DND-41 (cell line): ENCODE data around the gene CHMP6.

Experiments used
- ATAC-seq: fragments of 200-7000 bp; cut with Tn5 transposase; 3 replicates; pipeline ENCODE4 v1.9.1; 2021; ENCODE audit warnings: low read depth; ENCODE audit not compliant: insufficient read depth
- DNase-seq: peaks from one replicate; pipeline ENCODE4 v3.0.0-alpha.2; 2020
- H2AFZ ChIP-seq: 2 replicates; pipeline ENCODE4 v1.6.0; 2012; ENCODE audit warnings: low read depth, low read length
- H3K27ac ChIP-seq: 2 replicates; pipeline ENCODE4 v1.5.1; 2012; ENCODE audit warnings: low read length, inconsistent platforms
- H3K27me3 ChIP-seq: fragments of 200-600 bp; sonication (generic); 2 replicates; pipeline ENCODE4 v1.6.0; 2012; ENCODE audit warnings: low read length, mild to moderate bottlenecking, inconsistent platforms; ENCODE audit not compliant: insufficient read depth, poor library complexity
- H3K36me3 ChIP-seq: 2 replicates; pipeline ENCODE4 v1.5.1; 2012; ENCODE audit warnings: low read length, inconsistent platforms; ENCODE audit not compliant: insufficient read depth
- H3K4me1 ChIP-seq: 2 replicates; pipeline ENCODE4 v1.5.1; 2012; ENCODE audit warnings: mild to moderate bottlenecking, low read length; ENCODE audit not compliant: insufficient read depth
- H3K4me2 ChIP-seq: 2 replicates; pipeline ENCODE4 v1.6.0; 2012; ENCODE audit warnings: mild to moderate bottlenecking, moderate library complexity, low read length, inconsistent platforms; ENCODE audit not compliant: insufficient read depth
- H3K4me3 ChIP-seq, 2 experiments: fragments of 200-600 bp in 1 of 2; shearing (Covaris generic) in 1 of 2; 2 replicates each; pipeline ENCODE4 v1.5.1; 2012 to 2016; ENCODE audit warnings: inconsistent platforms in 2 of 2, low read length in 2 of 2, mild to moderate bottlenecking in 2 of 2, low read depth in 1 of 2, moderate library complexity in 1 of 2
- H3K79me2 ChIP-seq: 2 replicates; pipeline ENCODE4 v1.6.0; 2012; ENCODE audit warnings: low read length, inconsistent platforms; ENCODE audit not compliant: insufficient read depth
- H3K9ac ChIP-seq: 2 replicates; pipeline ENCODE4 v1.6.0; 2012; ENCODE audit warnings: low read depth, mild to moderate bottlenecking, inconsistent platforms, low read length, moderate library complexity
- H3K9me3 ChIP-seq: 2 replicates; pipeline ENCODE4 v1.5.1; 2012; ENCODE audit warnings: low read length, moderate library complexity, mild to moderate bottlenecking, inconsistent platforms; ENCODE audit not compliant: insufficient read depth, severe bottlenecking
- H4K20me1 ChIP-seq: 2 replicates; pipeline ENCODE4 v1.6.0; 2012; ENCODE audit warnings: low read length; ENCODE audit not compliant: insufficient read depth
- EZH2 ChIP-seq: IDR thresholded peaks from 3 replicates; pipeline ENCODE4 v1.6.1; 2012; ENCODE audit warnings: borderline replicate concordance, low read depth, mild to moderate bottlenecking, moderate library complexity, low read length, inconsistent platforms; ENCODE audit not compliant: severe bottlenecking
- TF ChIP-seq, protein P1 (sequence below): IDR thresholded peaks from 2 replicates; pipeline ENCODE4 v1.5.1; 2012; ENCODE audit warnings: borderline replicate concordance, low read length, moderate library complexity, mild to moderate bottlenecking; ENCODE audit not compliant: poor library complexity, severe bottlenecking; ENCODE audit errors: extremely low read depth

CHMP6 gene

DNA sequence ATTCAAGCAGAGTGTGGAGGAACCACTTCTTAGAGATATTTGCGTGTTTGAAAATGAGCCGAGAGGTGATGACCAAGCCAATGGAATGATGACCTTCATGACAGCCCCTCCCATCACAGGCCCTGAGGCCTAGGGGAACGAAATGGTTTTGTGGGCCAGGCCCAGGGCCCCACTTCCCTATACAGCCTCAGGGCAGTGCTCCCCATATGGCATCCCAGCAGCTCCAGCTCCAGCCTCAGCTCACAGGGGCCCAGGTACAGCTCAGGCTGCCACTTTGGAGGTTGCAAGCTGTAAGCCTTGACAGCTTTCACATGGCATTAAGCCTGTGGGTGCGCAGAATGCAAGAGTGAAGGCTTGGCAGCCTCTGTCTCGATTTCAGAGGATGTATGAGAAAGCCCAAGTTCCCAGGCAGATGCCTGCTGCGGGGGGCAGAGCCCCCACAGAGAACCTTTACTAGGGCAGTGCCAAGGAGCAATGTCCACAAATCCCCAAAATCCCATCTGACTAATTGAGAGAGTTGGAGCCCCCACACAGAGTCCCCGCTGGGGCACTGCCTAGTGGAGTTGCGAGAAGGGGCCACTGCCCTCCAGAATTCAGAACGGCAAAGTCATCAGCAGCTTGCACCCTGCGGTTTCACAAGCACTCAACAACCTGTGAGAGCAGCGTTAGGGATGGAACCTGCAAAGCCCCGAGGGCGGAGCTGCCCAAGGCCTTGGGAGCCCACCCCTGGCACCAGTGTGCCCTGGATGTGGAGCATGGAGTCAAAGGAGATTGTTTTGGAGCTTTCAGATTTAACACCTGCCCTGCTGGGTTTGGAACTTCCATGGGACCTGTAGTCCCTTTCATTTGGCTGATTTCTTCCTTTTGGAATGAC, 21.2 kb downstream of the CHMP6 start:
- DNase-seq: no peak
- Histone ChIP-seq H3K79me2 (no peaks in the 10 kb centered on the region), H2AFZ (no peak overlapping the region), H3K27ac (no peak overlapping the region), H3K4me1 (peaks cover 11% of the 10 kb centered on the region), H3K9ac (no peak overlapping the region), H3K27me3 (no peaks in the 10 kb centered on the region), H3K4me2 (no peak overlapping the region), H4K20me1 (no peaks in the 10 kb centered on the region), H3K4me3 (no peak overlapping the region), H3K9me3 (no peaks in the 10 kb centered on the region), H3K36me3 (no peaks in the 10 kb centered on the region)
- ATAC-seq: no peak
- TF ChIP-seq EZH2: no peak
- TF ChIP-seq, protein P1, sequence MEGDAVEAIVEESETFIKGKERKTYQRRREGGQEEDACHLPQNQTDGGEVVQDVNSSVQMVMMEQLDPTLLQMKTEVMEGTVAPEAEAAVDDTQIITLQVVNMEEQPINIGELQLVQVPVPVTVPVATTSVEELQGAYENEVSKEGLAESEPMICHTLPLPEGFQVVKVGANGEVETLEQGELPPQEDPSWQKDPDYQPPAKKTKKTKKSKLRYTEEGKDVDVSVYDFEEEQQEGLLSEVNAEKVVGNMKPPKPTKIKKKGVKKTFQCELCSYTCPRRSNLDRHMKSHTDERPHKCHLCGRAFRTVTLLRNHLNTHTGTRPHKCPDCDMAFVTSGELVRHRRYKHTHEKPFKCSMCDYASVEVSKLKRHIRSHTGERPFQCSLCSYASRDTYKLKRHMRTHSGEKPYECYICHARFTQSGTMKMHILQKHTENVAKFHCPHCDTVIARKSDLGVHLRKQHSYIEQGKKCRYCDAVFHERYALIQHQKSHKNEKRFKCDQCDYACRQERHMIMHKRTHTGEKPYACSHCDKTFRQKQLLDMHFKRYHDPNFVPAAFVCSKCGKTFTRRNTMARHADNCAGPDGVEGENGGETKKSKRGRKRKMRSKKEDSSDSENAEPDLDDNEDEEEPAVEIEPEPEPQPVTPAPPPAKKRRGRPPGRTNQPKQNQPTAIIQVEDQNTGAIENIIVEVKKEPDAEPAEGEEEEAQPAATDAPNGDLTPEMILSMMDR: no peak

DNA sequence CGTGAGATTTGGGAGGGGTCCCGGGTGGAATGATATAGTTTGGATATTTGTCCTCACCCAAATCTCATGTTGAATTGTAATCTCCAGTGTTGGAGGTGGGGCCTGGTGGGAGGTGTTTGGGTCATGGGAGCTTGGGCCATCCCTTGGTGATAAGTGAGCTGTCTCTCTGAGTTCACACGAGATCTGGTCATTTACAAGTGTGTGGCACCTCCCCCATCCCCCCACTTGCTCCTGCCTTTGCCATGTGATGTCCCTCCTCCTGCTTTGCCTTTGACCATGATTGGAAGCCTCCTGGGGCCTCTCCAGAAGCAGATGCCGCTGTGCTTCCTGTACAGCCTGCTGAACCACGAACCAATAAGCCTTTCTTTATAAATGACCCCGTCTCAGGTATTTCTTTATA, 22.0 kb downstream of the CHMP6 start:
- no peak overlapping the region for H3K27ac ChIP-seq
- H3K4me3 ChIP-seq: no peak overlapping the region
- TF ChIP-seq, protein P1: no peak
- TF ChIP-seq EZH2: no peak
- H3K4me1 ChIP-seq: peaks cover 19% of the 10 kb centered on the region
- H3K36me3 ChIP-seq: no peaks in the 10 kb centered on the region
- H3K9ac ChIP-seq: no peak overlapping the region
- no peaks in the 10 kb centered on the region for H3K9me3 ChIP-seq
- H3K79me2 ChIP-seq: no peaks in the 10 kb centered on the region
- H3K4me2 ChIP-seq: no peak overlapping the region
- DNase-seq (no peak), ATAC-seq (no peak)
- H4K20me1 ChIP-seq: no peaks in the 10 kb centered on the region
- H3K27me3 ChIP-seq: no peaks in the 10 kb centered on the region
- no peak overlapping the region for H2AFZ ChIP-seq

DNA sequence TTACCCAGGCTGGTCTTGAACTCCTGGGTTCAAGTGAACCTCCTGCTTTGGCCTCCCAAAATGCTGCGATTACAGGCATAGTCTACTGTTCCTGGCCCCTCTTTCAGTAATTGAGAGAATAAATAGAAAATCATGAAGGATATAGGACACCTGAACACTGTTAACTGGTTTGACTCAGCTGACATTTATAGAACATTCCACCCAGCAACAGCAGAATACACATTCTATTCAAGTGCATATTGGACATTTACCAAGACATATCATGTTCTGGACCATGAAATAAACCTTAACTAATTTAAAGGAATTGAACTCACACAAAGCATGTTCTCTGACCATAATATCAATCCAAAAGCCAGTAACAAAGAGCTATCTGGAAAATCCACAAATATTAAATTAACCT, 23.5 kb downstream of the CHMP6 start:
- DNase-seq (no peak), ATAC-seq (no peak)
- TF ChIP-seq, protein P1: no peak
- no peak for TF ChIP-seq EZH2
- no peak overlapping the region for H3K4me3 ChIP-seq
- no peak overlapping the region for H3K4me2 ChIP-seq
- H3K27ac ChIP-seq: no peak overlapping the region
- H2AFZ ChIP-seq: no peak overlapping the region
- no peaks in the 10 kb centered on the region for H3K79me2 ChIP-seq
- no peak overlapping the region for H3K9ac ChIP-seq
- peaks cover 28% of the 10 kb centered on the region for H3K4me1 ChIP-seq
- no peaks in the 10 kb centered on the region for H3K36me3 ChIP-seq
- H3K9me3 ChIP-seq: no peaks in the 10 kb centered on the region
- no peaks in the 10 kb centered on the region for H3K27me3 ChIP-seq
- no peaks in the 10 kb centered on the region for H4K20me1 ChIP-seq
